NCI-H1694 treated with DMSO at 0.1 percent for 48 hours (cell line): ENCODE measurements around the gene OR52H1.

Source experiments
- DNase-seq: peaks from one replicate; lab custom pipeline; 2025; lab: John Stamatoyannopoulos, UW

Gene OR52H1

GRCh38 chr11:5531053-5531831, 17.1 kb downstream of the OR52H1 start:
- DNase-seq: no peak

- DNase-seq: no peak
Measured at GRCh38 chr11:5528495-5528894, 19.8 kb downstream of the OR52H1 start.

- no peak for DNase-seq
Measured at GRCh38 chr11:5527716-5528115, 20.6 kb downstream of the OR52H1 start.

- DNase-seq: no peak
Measured at GRCh38 chr11:5524756-5525155, 23.6 kb downstream of the OR52H1 start.

GRCh38 chr11:5522308-5522707, 26.0 kb downstream of the OR52H1 start:
- DNase-seq: no peak

GRCh38 chr11:5521540-5521939, 26.8 kb downstream of the OR52H1 start:
- no peak for DNase-seq

GRCh38 chr11:5516599-5516998, 31.7 kb downstream of the OR52H1 start, which contains the start of gene UBQLNL:
Gene UBQLNL (minus strand): TSS chr11:5516699. CDS start chr11:5516441, 258 bp downstream.
- DNase-seq: no peak

GRCh38 chr11:5514841-5515240, 33.5 kb downstream of the OR52H1 start:
- DNase-seq: no peak

GRCh38 chr11:5509803-5510202, 38.5 kb downstream of the OR52H1 start, which contains the start of gene UBQLN3:
Gene UBQLN3 (minus strand): TSS chr11:5509957. CDS start chr11:5509558, 399 bp downstream.
- DNase-seq: no peak

GRCh38 chr11:5508605-5509004, 39.7 kb downstream of the OR52H1 start:
- no peak for DNase-seq

- no peak for DNase-seq
Measured at GRCh38 chr11:5507933-5508305, 40.4 kb downstream of the OR52H1 start.

- DNase-seq: no peak
Measured at GRCh38 chr11:5507177-5507932, 41.0 kb downstream of the OR52H1 start.

GRCh38 chr11:5505363-5506048, 42.8 kb downstream of the OR52H1 start:
- no peak for DNase-seq

- no peak for DNase-seq
Measured at GRCh38 chr11:5504403-5504921, 43.9 kb downstream of the OR52H1 start.

GRCh38 chr11:5500393-5500801, 47.9 kb downstream of the OR52H1 start:
- no peak for DNase-seq

- DNase-seq: no peak
Measured at GRCh38 chr11:5499671-5500070, 48.7 kb downstream of the OR52H1 start.
